HUDEP-2 (cell line): ENCODE results near the gene CDK4.
"Not testable (repeated sequence)": the region's sequence is repeated elsewhere in the genome, so short reads cannot be mapped to it uniquely, and the experiment has no call there.

ENCODE experiments used
- DNase-seq, 76 experiments: peaks; one replicate each; lab custom pipeline; 2025; ENCODE audit not compliant: unreplicated experiment in 76 of 76; lab: John Stamatoyannopoulos, UW

CDK4 gene

GRCh38 chr12:57717131-57717530, 35.0 kb downstream of the CDK4 start:
- DNase-seq: no peak

DNA sequence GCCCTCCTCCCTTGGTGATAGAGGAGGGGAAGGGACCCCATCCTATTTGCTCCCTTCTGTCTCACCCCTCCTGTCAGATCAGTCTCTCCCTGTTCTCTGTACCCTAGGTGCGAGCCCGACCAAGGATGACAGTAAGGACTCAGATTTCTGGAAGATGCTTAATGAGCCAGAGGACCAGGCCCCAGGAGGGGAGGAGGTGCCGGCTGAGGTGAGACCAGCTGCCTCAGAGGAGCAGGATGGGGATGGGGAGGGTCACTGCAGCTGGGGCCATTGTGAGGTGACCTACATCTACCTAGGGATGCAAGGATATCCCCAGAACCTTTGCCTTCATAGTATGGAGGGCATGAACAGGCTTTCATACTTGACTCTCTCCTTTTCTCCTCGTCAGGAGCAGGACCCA, 35.8 kb downstream of the CDK4 start:
- DNase-seq: no peak

DNA sequence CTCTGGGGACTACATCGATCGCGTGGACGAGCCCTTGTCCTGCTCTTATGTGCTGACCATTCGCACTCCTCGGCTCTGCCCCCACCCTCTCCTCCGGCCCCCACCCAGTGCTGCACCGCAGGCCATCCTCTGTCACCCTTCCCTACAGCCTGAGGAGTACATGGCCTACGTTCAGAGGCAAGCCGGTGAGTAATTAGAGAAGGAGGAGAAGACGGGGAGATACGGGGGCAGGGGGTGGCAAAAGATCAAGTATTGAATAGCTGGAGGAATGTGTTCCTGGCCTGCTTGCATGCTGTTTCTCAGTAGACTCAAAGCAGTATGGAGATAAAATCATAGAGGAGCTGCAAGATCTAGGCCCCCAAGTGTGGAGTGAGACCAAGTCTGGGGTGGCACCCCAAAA, 36.3 kb downstream of the CDK4 start:
- DNase-seq: no peak

GRCh38 chr12:57715036-57715748, 36.9 kb downstream of the CDK4 start:
- not testable (repeated sequence) for DNase-seq

DNA sequence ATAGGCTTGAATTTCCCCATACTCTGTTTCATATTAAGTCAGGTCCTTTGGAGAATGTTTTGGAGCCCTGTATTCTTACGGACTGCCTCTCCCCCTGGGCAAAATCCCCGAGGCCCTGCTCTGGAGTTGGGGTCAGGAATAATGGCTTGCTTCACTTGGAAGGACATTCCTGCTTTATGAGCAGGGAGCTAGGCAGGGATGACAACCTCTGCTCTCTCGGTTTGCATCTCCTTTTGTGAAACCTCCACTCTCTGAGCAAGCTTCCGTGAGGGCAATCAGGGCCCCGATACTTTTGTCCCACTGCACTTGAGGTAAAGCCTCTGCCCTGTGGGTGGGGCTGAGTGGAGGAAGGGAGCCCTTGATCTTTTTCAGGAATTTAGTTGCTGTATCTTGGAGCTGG, 38.9 kb downstream of the CDK4 start:
- DNase-seq: no peak

DNA sequence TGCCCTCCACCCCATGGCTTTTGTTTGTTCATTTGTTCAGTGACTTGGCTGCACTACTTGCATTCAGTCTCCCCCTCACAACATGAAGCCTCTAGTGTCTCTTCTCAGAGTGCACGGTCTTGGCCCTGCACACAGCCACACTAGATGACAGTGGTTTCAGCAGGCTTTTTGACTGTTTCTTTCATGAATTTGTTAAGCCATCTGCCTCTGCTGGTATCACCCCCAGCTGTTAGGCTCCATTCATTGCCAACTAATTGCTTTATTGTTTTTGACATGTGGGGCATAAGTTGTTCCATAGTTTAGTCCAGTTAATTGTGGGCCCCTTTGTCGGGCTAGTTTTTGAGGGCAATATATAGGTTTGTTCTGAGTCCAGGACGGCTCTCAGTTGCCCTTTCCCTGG, 39.4 kb downstream of the CDK4 start:
- no peak for DNase-seq

GRCh38 chr12:57708296-57708695, 43.8 kb downstream of the CDK4 start:
- DNase-seq: no peak

GRCh38 chr12:57707250-57707649, 44.9 kb downstream of the CDK4 start:
- no peak for DNase-seq

DNA sequence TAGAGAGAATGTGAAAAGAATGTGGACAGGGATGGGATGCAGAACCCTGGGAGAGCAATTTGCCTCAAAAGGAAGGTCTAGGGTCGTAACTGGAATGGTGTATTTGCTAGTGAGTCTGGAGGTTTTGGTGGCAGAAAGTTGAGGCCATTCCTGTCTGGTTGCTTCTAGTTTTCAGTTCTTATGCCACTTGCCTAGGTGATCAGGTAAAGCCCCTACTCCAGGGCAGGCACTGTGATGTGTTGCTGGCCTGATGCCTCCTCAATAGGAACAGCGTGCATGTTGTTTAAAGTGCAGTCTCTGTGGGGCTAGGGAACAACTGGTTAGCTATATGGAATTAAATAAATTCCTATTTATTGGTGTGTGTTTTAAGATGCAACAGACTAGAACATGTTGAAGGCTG, 51.8 kb downstream of the CDK4 start:
- DNase-seq: no peak

DNA sequence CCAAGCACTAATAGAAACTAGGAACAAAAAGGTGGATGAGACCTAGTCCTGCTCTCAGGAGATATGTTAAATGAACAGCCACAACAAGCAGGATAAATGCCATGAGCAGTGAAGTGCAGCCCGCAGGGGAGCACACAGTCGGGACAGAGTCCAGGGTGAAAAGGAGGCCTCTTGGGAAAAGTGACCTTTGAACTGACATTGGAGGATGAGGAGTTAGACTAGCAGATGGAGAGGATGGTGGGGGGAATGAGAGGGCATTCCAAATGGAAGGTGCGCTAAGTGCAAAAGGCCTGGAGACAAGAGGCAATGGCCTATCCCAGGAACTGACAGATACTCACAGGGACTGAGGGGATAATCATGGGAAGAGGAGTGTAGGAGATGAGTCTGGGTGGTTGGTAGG, 53.7 kb downstream of the CDK4 start:
- no peak for DNase-seq
